Amniotic stem cell (primary cell): ENCODE results near the gene ONECUT3.
"Not testable (repeated sequence)": the region's sequence is repeated elsewhere in the genome, so short reads cannot be mapped to it uniquely, and the experiment has no call there.

Experiments
- DNase-seq: peaks from one replicate; lab custom pipeline; 2025; lab: John Stamatoyannopoulos, UW

ONECUT3 gene

GRCh38 chr19:1755467-1756171 lies 2.3 kb downstream of the ONECUT3 start:
- no peak for DNase-seq

- no peak for DNase-seq
These were observed 3.0 kb downstream of the ONECUT3 start for GRCh38 chr19:1756264-1756663.

GRCh38 chr19:1756705-1757465 lies 3.6 kb downstream of the ONECUT3 start:
- DNase-seq, result no peak

- DNase-seq, result no peak
These were observed 4.3 kb downstream of the ONECUT3 start for GRCh38 chr19:1757468-1758230.

GRCh38 chr19:1758231-1758577 lies 4.9 kb downstream of the ONECUT3 start:
- no peak for DNase-seq

- no peak for DNase-seq
These were observed 5.9 kb downstream of the ONECUT3 start for GRCh38 chr19:1758959-1759903.

- DNase-seq, result no peak
These were observed 6.7 kb downstream of the ONECUT3 start for GRCh38 chr19:1760020-1760419.

- DNase-seq, result not testable (repeated sequence)
These were observed 7.7 kb downstream of the ONECUT3 start for GRCh38 chr19:1760786-1761527.

GRCh38 chr19:1761528-1762242 lies 8.4 kb downstream of the ONECUT3 start:
- DNase-seq, result no peak

- DNase-seq, result no peak
These were observed 9.2 kb downstream of the ONECUT3 start for GRCh38 chr19:1762243-1763117.

GRCh38 chr19:1763648-1764639 lies 10.6 kb downstream of the ONECUT3 start:
- no peak for DNase-seq

GRCh38 chr19:1764729-1765128 lies 11.4 kb downstream of the ONECUT3 start:
- no peak for DNase-seq

- no peak for DNase-seq
These were observed 12.1 kb downstream of the ONECUT3 start for GRCh38 chr19:1765232-1765903.

GRCh38 chr19:1765904-1766799 lies 12.8 kb downstream of the ONECUT3 start:
- no peak for DNase-seq

GRCh38 chr19:1766800-1767352 lies 13.6 kb downstream of the ONECUT3 start:
- no peak for DNase-seq

GRCh38 chr19:1767464-1767933 lies 14.2 kb downstream of the ONECUT3 start:
- no peak for DNase-seq
